Rectal smooth muscle tissue (tissue), 1 donor: ENCODE results near the gene SMPDL3A.

Experiments
- H3K27ac ChIP-seq: one replicate; pipeline ENCODE4 v1.7.0; 2013; ENCODE audit warnings: low read depth, low read length, inconsistent platforms
- H3K27me3 ChIP-seq: one replicate; pipeline ENCODE4 v1.7.0; 2013; ENCODE audit warnings: low read length; ENCODE audit not compliant: control insufficient read depth, insufficient read depth
- H3K36me3 ChIP-seq: one replicate; pipeline ENCODE4 v1.7.0; 2013; ENCODE audit warnings: low read length; ENCODE audit not compliant: control insufficient read depth, insufficient read depth
- H3K4me1 ChIP-seq: one replicate; pipeline ENCODE4 v1.7.0; 2013; ENCODE audit warnings: low read length; ENCODE audit not compliant: control insufficient read depth, insufficient read depth
- H3K4me3 ChIP-seq: one replicate; pipeline ENCODE4 v1.7.0; 2013; ENCODE audit warnings: low read length
- H3K9ac ChIP-seq: one replicate; pipeline ENCODE4 v1.7.0; 2013; ENCODE audit warnings: low read length

The SMPDL3A gene

GRCh38 chr6:122753688-122754056 is 35.4 kb upstream of the SMPDL3A start:
- no peaks in the 10 kb centered on the region for H3K36me3 ChIP-seq
- no peaks in the 10 kb centered on the region for H3K27me3 ChIP-seq
- H3K4me1 ChIP-seq, result no peaks in the 10 kb centered on the region
- no peak overlapping the region for H3K27ac ChIP-seq
- no peak overlapping the region for H3K4me3 ChIP-seq
- H3K9ac ChIP-seq, result no peak overlapping the region

DNA sequence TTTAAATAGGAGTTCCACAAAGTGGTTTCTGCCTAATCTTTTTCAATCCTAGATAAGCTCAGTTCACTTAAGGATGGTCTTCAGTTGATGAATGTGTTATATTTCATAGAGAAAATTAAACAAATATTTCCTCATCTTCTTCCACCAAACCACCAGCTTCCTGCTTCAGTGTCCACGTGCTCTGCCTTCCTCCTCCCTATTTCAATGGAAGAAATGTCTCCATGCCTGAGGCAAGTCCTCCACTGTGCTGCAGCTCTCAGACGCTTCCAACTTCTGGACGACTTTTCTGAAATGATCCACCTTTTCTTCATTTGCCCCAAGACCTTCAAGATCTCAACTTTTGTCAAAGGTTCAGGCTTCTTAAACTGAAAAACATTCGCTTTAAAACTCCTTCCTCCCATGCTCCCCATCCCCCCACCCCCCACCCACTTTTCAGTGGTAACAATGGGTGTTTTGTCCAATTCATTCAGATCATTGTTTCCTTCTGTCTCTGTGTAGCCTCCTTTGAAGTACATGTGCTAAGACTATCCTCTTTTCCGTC is 34.8 kb upstream of the SMPDL3A start:
- no peaks in the 10 kb centered on the region for H3K4me1 ChIP-seq
- no peak overlapping the region for H3K27ac ChIP-seq
- no peak overlapping the region for H3K9ac ChIP-seq
- H3K27me3 ChIP-seq, result no peaks in the 10 kb centered on the region
- no peak overlapping the region for H3K4me3 ChIP-seq
- H3K36me3 ChIP-seq, result no peaks in the 10 kb centered on the region

- no peaks in the 10 kb centered on the region for H3K27me3 ChIP-seq
- no peak overlapping the region for H3K9ac ChIP-seq
- no peak overlapping the region for H3K4me3 ChIP-seq
- no peaks in the 10 kb centered on the region for H3K36me3 ChIP-seq
- no peaks in the 10 kb centered on the region for H3K4me1 ChIP-seq
- H3K27ac ChIP-seq, result no peak overlapping the region
These were observed 33.2 kb upstream of the SMPDL3A start for GRCh38 chr6:122755901-122756300.

- Histone ChIP-seq H3K36me3 (no peaks in the 10 kb centered on the region), H3K27me3 (no peaks in the 10 kb centered on the region)
These were observed 30.1 kb upstream of the SMPDL3A start for GRCh38 chr6:122758927-122759334.

DNA sequence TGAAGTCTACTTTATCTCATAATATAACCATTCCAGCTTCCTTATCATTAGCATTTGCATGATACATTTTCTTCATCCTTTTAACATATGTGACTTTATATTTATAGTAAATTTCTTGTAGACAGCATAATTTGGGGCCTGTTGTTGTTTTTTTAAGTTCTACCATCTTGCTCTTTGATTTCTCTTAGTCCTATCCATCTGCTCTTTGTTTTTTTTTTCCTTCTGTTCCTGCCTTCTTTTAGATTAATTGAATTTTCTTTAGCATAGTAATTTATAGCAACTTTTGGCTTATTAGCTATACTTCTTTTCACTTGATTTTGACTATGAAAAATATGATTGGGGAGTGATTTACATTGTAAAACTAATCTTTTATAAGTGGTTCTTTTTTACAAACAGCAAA is 28.7 kb upstream of the SMPDL3A start:
- no peaks in the 10 kb centered on the region for H3K4me1 ChIP-seq
- no peaks in the 10 kb centered on the region for H3K27me3 ChIP-seq
- H3K27ac ChIP-seq, result no peak overlapping the region
- no peak overlapping the region for H3K9ac ChIP-seq
- H3K4me3 ChIP-seq, result no peak overlapping the region
- H3K36me3 ChIP-seq, result no peaks in the 10 kb centered on the region

More at GRCh38 chr6:122758927-122759334, 30.1 kb upstream of the SMPDL3A start:
- no peak overlapping the region for H3K4me3 ChIP-seq
- no peak overlapping the region for H3K27ac ChIP-seq
- H3K9ac ChIP-seq, result no peak overlapping the region
- H3K4me1 ChIP-seq, result no peaks in the 10 kb centered on the region

DNA sequence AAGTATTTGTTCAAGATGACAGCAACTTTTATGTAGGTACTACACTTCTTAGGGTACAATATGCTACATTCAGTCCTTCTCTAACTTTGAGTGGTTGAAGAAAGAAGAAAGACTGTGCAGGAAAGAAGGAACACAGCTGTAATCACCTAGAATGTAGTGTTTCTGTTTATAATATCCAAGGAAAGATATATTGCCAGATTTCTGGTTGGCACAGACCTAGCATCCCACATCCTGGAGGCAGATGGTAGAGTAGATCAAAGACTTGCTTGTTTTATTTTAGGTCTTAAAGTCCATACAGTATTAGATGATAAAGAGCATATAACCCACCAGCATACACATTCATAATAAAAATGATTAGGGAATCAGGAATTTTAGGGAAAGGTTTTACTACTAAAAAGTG is 22.8 kb upstream of the SMPDL3A start:
- no peaks in the 10 kb centered on the region for H3K4me1 ChIP-seq
- H3K27ac ChIP-seq, result no peak overlapping the region
- no peak overlapping the region for H3K4me3 ChIP-seq
- H3K36me3 ChIP-seq, result no peaks in the 10 kb centered on the region
- no peaks in the 10 kb centered on the region for H3K27me3 ChIP-seq
- H3K9ac ChIP-seq, result no peak overlapping the region

GRCh38 chr6:122770835-122771601 is 18.0 kb upstream of the SMPDL3A start:
- H3K27me3 ChIP-seq, result no peaks in the 10 kb centered on the region
- H3K36me3 ChIP-seq, result no peaks in the 10 kb centered on the region
- no peaks in the 10 kb centered on the region for H3K4me1 ChIP-seq
- H3K4me3 ChIP-seq, result no peak overlapping the region
- H3K27ac ChIP-seq, result no peak overlapping the region
- no peak overlapping the region for H3K9ac ChIP-seq

DNA sequence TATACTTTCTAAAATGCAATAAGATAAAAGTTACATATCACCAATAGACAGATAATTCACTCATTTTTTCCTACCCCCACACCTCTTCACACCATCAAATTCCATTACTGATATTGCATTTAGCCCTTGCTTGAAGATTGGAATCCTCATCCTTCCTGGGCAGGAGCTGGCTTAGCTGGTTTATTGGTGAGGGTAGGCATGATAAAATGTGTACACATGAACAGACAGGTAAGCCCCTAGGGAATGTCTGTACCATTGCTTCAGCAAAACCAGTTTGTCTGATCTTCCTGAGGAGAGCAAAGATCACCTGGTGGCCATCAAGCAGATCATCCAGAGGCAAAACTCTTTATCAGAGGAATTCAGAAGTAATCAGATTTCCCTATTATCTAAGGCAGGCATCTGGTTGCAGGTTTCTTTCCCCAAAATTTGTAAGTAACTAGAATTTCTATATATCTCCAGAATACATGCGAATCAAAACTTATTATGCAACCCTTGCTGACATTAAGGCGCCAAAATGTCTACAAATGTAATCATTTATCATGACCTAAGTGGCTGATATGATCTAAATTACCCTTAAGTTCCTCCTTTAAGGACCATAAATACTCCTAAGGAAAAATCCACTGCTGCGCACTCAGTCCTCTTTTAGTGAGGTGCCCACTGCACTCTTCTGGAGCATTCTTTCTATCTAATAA is 16.2 kb upstream of the SMPDL3A start:
- no peak overlapping the region for H3K27ac ChIP-seq
- H3K36me3 ChIP-seq, result no peaks in the 10 kb centered on the region
- H3K4me3 ChIP-seq, result no peak overlapping the region
- no peak overlapping the region for H3K9ac ChIP-seq
- no peaks in the 10 kb centered on the region for H3K27me3 ChIP-seq
- H3K4me1 ChIP-seq, result no peaks in the 10 kb centered on the region

DNA sequence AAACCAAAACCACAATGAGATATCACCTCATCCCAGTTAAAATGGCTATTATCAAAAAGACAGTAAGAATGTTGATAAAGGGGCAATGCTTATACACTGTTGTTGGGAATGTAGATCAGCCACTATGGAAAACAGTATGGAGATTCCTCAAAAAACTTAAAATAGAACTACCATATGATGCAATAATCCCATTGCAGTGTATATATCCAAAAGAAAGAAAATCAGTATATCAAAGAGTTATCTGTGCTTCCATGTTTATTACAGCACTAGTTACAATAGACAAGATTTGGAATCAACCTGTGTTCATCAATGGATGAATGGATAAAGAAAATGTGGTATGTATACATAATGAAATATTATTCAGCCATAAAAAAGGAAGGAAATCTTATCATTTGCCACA is 13.1 kb upstream of the SMPDL3A start:
- no peak overlapping the region for H3K9ac ChIP-seq
- no peaks in the 10 kb centered on the region for H3K36me3 ChIP-seq
- H3K27me3 ChIP-seq, result no peaks in the 10 kb centered on the region
- H3K4me3 ChIP-seq, result no peak overlapping the region
- no peak overlapping the region for H3K27ac ChIP-seq
- no peaks in the 10 kb centered on the region for H3K4me1 ChIP-seq

DNA sequence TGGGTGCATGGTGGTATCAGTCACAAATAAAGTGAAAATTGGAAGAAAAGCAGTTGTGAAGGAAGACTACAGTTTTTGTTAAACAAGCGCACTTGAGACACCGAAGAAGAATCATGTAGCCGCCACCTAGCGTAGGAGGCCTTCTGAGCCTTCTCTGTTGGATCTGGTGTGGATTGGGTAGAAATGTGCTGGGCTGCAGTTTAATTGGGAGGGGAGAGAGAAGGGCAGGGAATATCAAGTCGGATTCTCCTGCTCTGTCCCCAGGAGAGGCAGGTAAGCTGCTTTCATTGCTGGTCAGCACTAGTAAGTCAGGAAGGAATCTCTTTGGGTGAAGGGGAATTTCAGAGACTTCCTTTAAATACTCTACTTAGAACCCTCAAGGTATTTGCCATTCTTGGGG is 10.8 kb upstream of the SMPDL3A start:
- no peak overlapping the region for H3K27ac ChIP-seq

DNA sequence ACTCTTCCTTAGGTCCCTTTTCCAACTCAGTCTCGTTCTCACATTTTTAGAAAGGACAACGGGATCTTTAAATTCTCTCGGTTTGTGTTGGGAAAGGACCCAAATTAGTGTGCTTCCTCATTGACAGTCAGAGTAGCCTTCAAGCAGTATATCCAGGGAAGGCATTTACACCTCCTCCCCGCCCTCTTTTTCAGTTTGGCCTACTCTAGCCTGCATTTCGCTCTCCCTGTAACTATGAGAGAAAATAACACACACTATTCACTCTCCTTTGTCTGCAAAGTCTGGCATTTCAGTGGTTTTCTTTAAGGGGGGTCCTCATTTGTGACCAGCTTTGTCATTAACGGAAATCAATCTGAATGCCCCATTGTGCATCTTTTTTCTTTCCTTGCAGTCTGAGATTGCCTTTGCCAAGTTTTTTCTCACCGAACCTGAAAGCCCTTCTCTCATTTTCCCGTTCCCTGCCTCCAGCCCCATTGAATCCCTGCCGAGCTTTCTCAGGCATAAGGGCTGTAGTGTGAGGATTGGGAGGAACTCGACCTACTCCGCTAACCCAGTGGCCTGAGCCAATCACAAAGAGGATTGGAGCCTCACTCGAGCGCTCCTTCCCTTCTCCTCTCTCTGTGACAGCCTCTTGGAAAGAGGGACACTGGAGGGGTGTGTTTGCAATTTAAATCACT is 9.9 kb upstream of the SMPDL3A start:
- Histone ChIP-seq H3K27me3 (no peaks in the 10 kb centered on the region), H3K4me1 (no peaks in the 10 kb centered on the region), H3K36me3 (no peaks in the 10 kb centered on the region), H3K27ac (no peak overlapping the region), H3K4me3 (no peak overlapping the region), H3K9ac (no peak overlapping the region)

More for the DNA sequence above, 10.8 kb upstream of the SMPDL3A start:
- no peaks in the 10 kb centered on the region for H3K27me3 ChIP-seq
- H3K36me3 ChIP-seq, result no peaks in the 10 kb centered on the region
- H3K9ac ChIP-seq, result no peak overlapping the region
- no peaks in the 10 kb centered on the region for H3K4me1 ChIP-seq
- H3K4me3 ChIP-seq, result no peak overlapping the region

- Histone ChIP-seq H3K4me1 (no peaks in the 10 kb centered on the region), H3K9ac (no peak within 1 kb of the TSS), H3K27me3 (no peaks in the 10 kb centered on the region), H3K4me3 (no peak within 1 kb of the TSS), H3K36me3 (no peaks in the 10 kb centered on the region), H3K27ac (no peak within 1 kb of the TSS)
These were observed 9.4 kb upstream of the SMPDL3A start, which contains the start of gene FABP7 for GRCh38 chr6:122779667-122780066. FABP7 (plus strand) TSS chr6:122779716; CDS start chr6:122779795, 79 bp downstream.
